HepG2 (cell line): ENCODE measurements around the gene RCE1. TPM values are rescaled to one million over a fixed set of nuclear protein-coding genes. Genes with fewer than 3 reads are reported as not detected.

Source experiments
- AGO2 ChIP-seq: fragments of 200-400 bp; formaldehyde crosslinking; optimal IDR thresholded peaks from 2 replicates; pipeline ENCODE3; 2017; ENCODE audit warnings: mild to moderate bottlenecking, low read depth, low read length, moderate library complexity
- CTCF ChIP-seq: sonication (generic); formaldehyde crosslinking; IDR thresholded peaks from 2 replicates; pipeline ENCODE4 v1.5.0; 2020; ENCODE audit warnings: mild to moderate bottlenecking, missing genetic modification reagents, moderate library complexity
- FOSL2 ChIP-seq: sonication (generic); formaldehyde crosslinking; IDR thresholded peaks from 2 replicates; pipeline ENCODE4 v1.4.0; 2020; ENCODE audit warnings: missing genetic modification reagents
- GATAD2A ChIP-seq: IDR thresholded peaks from 2 replicates; pipeline ENCODE4 v1.6.1; 2016
- HNRNPLL ChIP-seq: fragments of 200-400 bp; formaldehyde crosslinking; IDR thresholded peaks from 2 replicates; pipeline ENCODE4 v1.6.1; 2017; ENCODE audit warnings: mild to moderate bottlenecking, low read depth, low read length; ENCODE audit not compliant: poor library complexity, severe bottlenecking
- RAD21 ChIP-seq: fragments of 450-650 bp; formaldehyde crosslinking; IDR thresholded peaks from 2 replicates; pipeline ENCODE4 v1.5.0; 2020; ENCODE audit warnings: mild to moderate bottlenecking
- RXRB ChIP-seq: IDR thresholded peaks from 2 replicates; pipeline ENCODE4 v1.6.1; 2016; ENCODE audit warnings: borderline replicate concordance, missing genetic modification reagents, missing compliant biosample characterization
- TEAD3 ChIP-seq: optimal IDR thresholded peaks from 2 replicates; pipeline ENCODE3; 2016; ENCODE audit warnings: borderline replicate concordance
- ZBTB33 ChIP-seq: sonication (generic); formaldehyde crosslinking; IDR thresholded peaks from 2 replicates; pipeline ENCODE4 v1.4.0; 2020; ENCODE audit warnings: missing genetic modification reagents
- ZNF776 ChIP-seq: sonication (generic); formaldehyde crosslinking; IDR thresholded peaks from 2 replicates; pipeline ENCODE4 v1.4.0; 2020; ENCODE audit warnings: mild to moderate bottlenecking, missing genetic modification reagents
- polyA plus RNA-seq, 8 experiments: library from polyadenylated mRNA; depleted of rRNA in 3 of 8; stranded (reverse) in 7 of 8; unstranded in 1 of 8; fragments of >200 nt; fragmentation: Illumina TruSeq in 4 of 8; extraction: Trizol in 4 of 8; gene quantifications; 2 replicates each; pipeline versions ENCODE4 v1.2.1 to v1.2.3, GENCODE V29; 2011 to 2016; ENCODE audit warnings: low read depth in 4 of 8, missing spikeins in 1 of 8, mixed read lengths in 1 of 8; ENCODE audit not compliant: insufficient read depth in 1 of 8
- total RNA-seq, 5 experiments: library from RNA; depleted of rRNA; stranded (reverse); fragments of >200 nt; fragmentation: Illumina TruSeq; extraction: Trizol; gene quantifications; 2 replicates each; pipeline ENCODE4 v1.2.3, GENCODE V29; 2016; ENCODE audit warnings: low read depth in 1 of 5
- TF ChIP-seq, protein P1 (sequence below): IDR thresholded peaks from 2 replicates; pipeline ENCODE4 v1.6.1; 2016; ENCODE audit warnings: missing compliant biosample characterization, missing genetic modification reagents, borderline replicate concordance
- TF ChIP-seq, protein P2 (sequence below): sonication (generic); formaldehyde crosslinking; IDR thresholded peaks from 2 replicates; pipeline ENCODE4 v1.5.0; 2020; ENCODE audit warnings: missing genetic modification reagents
- TF ChIP-seq, protein P3 (sequence below): sonication (generic); formaldehyde crosslinking; IDR thresholded peaks from 2 replicates; pipeline ENCODE4 v1.5.1; 2020; ENCODE audit warnings: mild to moderate bottlenecking, missing genetic modification reagents, moderate library complexity
- TF ChIP-seq, protein P4 (sequence below), 2 experiments: sonication (generic) in 1 of 2; formaldehyde crosslinking in 1 of 2; IDR thresholded peaks; 2 replicates each; pipeline versions ENCODE4 v1.5.1 to v1.6.1; 2011 to 2020; ENCODE audit warnings: borderline replicate concordance in 1 of 2, low read depth in 1 of 2, low read length in 1 of 2, mild to moderate bottlenecking in 1 of 2, missing genetic modification reagents in 1 of 2, moderate library complexity in 1 of 2

The RCE1 gene
- total and polyA plus RNA-seq, 2 of the 13 experiments (the other 11 are each of a cell fraction or from before 2014, with no cell fraction given) = 22.2 to 22.4 TPM

GRCh38 chr11:66868726-66869566 lies 25.7 kb downstream of the RCE1 start (continued):
- TF ChIP-seq, protein P1, sequence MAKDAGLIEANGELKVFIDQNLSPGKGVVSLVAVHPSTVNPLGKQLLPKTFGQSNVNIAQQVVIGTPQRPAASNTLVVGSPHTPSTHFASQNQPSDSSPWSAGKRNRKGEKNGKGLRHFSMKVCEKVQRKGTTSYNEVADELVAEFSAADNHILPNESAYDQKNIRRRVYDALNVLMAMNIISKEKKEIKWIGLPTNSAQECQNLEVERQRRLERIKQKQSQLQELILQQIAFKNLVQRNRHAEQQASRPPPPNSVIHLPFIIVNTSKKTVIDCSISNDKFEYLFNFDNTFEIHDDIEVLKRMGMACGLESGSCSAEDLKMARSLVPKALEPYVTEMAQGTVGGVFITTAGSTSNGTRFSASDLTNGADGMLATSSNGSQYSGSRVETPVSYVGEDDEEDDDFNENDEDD = 0 out of 2 replicates have a peak, but pooled peaks have one; percentile 14
- peak; percentile 59 for TF ChIP-seq RAD21 (CRISPR knock-in tag)
- TF ChIP-seq, protein P2, sequence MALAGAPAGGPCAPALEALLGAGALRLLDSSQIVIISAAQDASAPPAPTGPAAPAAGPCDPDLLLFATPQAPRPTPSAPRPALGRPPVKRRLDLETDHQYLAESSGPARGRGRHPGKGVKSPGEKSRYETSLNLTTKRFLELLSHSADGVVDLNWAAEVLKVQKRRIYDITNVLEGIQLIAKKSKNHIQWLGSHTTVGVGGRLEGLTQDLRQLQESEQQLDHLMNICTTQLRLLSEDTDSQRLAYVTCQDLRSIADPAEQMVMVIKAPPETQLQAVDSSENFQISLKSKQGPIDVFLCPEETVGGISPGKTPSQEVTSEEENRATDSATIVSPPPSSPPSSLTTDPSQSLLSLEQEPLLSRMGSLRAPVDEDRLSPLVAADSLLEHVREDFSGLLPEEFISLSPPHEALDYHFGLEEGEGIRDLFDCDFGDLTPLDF (CRISPR knock-in tag) = no peak
- TF ChIP-seq RXRB (CRISPR knock-in tag) = no peak
- TF ChIP-seq HNRNPLL = peak; percentile 56
- no peak for TF ChIP-seq ZNF776 (CRISPR knock-in tag)
- TF ChIP-seq TEAD3 (CRISPR knock-in tag) = peak; percentile 18
- TF ChIP-seq, protein P3, sequence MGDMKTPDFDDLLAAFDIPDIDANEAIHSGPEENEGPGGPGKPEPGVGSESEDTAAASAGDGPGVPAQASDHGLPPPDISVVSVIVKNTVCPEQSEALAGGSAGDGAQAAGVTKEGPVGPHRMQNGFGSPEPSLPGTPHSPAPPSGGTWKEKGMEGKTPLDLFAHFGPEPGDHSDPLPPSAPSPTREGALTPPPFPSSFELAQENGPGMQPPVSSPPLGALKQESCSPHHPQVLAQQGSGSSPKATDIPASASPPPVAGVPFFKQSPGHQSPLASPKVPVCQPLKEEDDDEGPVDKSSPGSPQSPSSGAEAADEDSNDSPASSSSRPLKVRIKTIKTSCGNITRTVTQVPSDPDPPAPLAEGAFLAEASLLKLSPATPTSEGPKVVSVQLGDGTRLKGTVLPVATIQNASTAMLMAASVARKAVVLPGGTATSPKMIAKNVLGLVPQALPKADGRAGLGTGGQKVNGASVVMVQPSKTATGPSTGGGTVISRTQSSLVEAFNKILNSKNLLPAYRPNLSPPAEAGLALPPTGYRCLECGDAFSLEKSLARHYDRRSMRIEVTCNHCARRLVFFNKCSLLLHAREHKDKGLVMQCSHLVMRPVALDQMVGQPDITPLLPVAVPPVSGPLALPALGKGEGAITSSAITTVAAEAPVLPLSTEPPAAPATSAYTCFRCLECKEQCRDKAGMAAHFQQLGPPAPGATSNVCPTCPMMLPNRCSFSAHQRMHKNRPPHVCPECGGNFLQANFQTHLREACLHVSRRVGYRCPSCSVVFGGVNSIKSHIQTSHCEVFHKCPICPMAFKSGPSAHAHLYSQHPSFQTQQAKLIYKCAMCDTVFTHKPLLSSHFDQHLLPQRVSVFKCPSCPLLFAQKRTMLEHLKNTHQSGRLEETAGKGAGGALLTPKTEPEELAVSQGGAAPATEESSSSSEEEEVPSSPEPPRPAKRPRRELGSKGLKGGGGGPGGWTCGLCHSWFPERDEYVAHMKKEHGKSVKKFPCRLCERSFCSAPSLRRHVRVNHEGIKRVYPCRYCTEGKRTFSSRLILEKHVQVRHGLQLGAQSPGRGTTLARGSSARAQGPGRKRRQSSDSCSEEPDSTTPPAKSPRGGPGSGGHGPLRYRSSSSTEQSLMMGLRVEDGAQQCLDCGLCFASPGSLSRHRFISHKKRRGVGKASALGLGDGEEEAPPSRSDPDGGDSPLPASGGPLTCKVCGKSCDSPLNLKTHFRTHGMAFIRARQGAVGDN (CRISPR knock-in tag) = peak; percentile 74
- peak; percentile 29; the same call in 1 of the 2 replicates for TF ChIP-seq FOSL2 (CRISPR knock-in tag)
- TF ChIP-seq, protein P4, sequence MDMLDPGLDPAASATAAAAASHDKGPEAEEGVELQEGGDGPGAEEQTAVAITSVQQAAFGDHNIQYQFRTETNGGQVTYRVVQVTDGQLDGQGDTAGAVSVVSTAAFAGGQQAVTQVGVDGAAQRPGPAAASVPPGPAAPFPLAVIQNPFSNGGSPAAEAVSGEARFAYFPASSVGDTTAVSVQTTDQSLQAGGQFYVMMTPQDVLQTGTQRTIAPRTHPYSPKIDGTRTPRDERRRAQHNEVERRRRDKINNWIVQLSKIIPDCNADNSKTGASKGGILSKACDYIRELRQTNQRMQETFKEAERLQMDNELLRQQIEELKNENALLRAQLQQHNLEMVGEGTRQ (IDR thresholded peaks at IDR 0.05; ENCODE audit: low read depth, low read length) = peak; percentile 34; the same call in 1 of the 2 replicates
- TF ChIP-seq, protein P4 (CRISPR knock-in tag; IDR thresholded peaks at IDR 0.05; ENCODE audit: borderline replicate concordance) = no peak
- TF ChIP-seq ZBTB33 (CRISPR knock-in tag) = peak; percentile 82
- TF ChIP-seq GATAD2A = peak; percentile 54
- peak; percentile 57 for TF ChIP-seq AGO2
- peak; percentile 77 for TF ChIP-seq CTCF (CRISPR knock-in tag)
